Kidney (tissue), 14 donors: ENCODE data around the gene NUP62. TPM values are rescaled to one million over a fixed set of nuclear protein-coding genes. Genes with fewer than 3 reads are reported as not detected.
A peak's percentile ranks its signal among the peaks of the same experiment; 100 is the strongest.

Experiments used
- DNase-seq, 5 donors: peaks; one replicate each; pipeline ENCODE4 v3.0.0-alpha.2; 2013 to 2020
- FAIRE-seq: peaks from 2 replicates; lab custom pipeline; 2012; peaks lifted over from hg19 to GRCh38; lab: Jason Lieb, UNC
- H3K27ac ChIP-seq, 2 donors: one replicate each; pipeline ENCODE4 v1.7.0; 2013; ENCODE audit warnings: low read depth in 2 of 2, low read length in 2 of 2, inconsistent platforms in 1 of 2
- H3K27me3 ChIP-seq: one replicate; pipeline ENCODE4 v1.7.1; 2013; ENCODE audit warnings: low read length, inconsistent platforms; ENCODE audit not compliant: control insufficient read depth, insufficient read depth
- H3K36me3 ChIP-seq, 3 donors: one replicate each; pipeline versions ENCODE4 v1.7.0 to v1.7.1; 2013; ENCODE audit warnings: low read length in 3 of 3, control low read depth in 1 of 3, inconsistent platforms in 1 of 3; ENCODE audit not compliant: insufficient read depth in 3 of 3, control insufficient read depth in 2 of 3
- H3K4me1 ChIP-seq, 3 donors: one replicate each; pipeline versions ENCODE4 v1.7.0 to v1.7.1; 2013; ENCODE audit warnings: low read length in 3 of 3, inconsistent platforms in 1 of 3, low read depth in 1 of 3; ENCODE audit not compliant: control insufficient read depth in 2 of 3, insufficient read depth in 2 of 3
- H3K4me3 ChIP-seq, 3 donors: one replicate each; pipeline versions ENCODE4 v1.7.0 to v1.8.1; 2013; ENCODE audit warnings: low read length in 3 of 3, control low read depth in 1 of 3, inconsistent platforms in 1 of 3
- H3K9ac ChIP-seq, 3 donors: one replicate each; pipeline versions ENCODE4 v1.7.0 to v1.7.1; 2013; ENCODE audit warnings: low read length in 3 of 3, control low read depth in 1 of 3, inconsistent platforms in 1 of 3
- H3K9me3 ChIP-seq, 3 donors: one replicate each; pipeline versions ENCODE4 v1.7.0 to v1.7.1; 2013; ENCODE audit warnings: low read length in 3 of 3, control low read depth in 1 of 3, inconsistent platforms in 1 of 3; ENCODE audit not compliant: control insufficient read depth in 2 of 3, insufficient read depth in 1 of 3
- CTCF ChIP-seq: IDR thresholded peaks from 3 replicates; pipeline ENCODE4 v1.5.1; 2012; ENCODE audit warnings: mild to moderate bottlenecking, moderate library complexity, borderline replicate concordance; ENCODE audit not compliant: insufficient read depth; ENCODE audit errors: extremely low read depth
- intact Hi-C: fragments of 100-400 bp; cut with DNase I; formaldehyde crosslinking; loops from one replicate; pipeline ENCODE4 v1.11.1; 2022
- polyA plus RNA-seq: library from polyadenylated mRNA; stranded (reverse); fragments of 350-450 nt; fragmentation: Illumina TruSeq; extraction: RNeasy Lipid Tissue Mini Kit (QIAGEN cat#74804); gene quantifications from one replicate; pipeline ENCODE4 v1.2.3, GENCODE V29; 2014; ENCODE audit warnings: low read depth, low replicate concordance; ENCODE audit not compliant: insufficient read depth
- total RNA-seq: library from RNA; stranded (reverse); fragmentation: NEBNext Ultra II Directional; extraction: Animal tissue kit (Norgen Biotek cat#: 25700); gene quantifications from one replicate; pipeline ENCODE4 v1.2.1, GENCODE V29; 2021
- donor health status: control.
- donor health status: control.
- donor health status: control.
- donor health status: control.
- donor health status: control.
- donor health status: DM: yes; HTN: yes; CAD: no.
- donor health status: Normal renal cell carcinoma (clear cell type).

The NUP62 gene
- total and polyA plus RNA-seq, 2 donors from 2014 or later = 17.1 to 39.0 TPM

- H3K4me3 ChIP-seq = peak within 1 kb of the TSS; percentile 91 to 99 (median 97)
- peak; percentile 99 for FAIRE-seq
- H3K27ac ChIP-seq = peak within 1 kb of the TSS; percentile 99 to 100
- H3K4me1 ChIP-seq = peaks cover 0 to 18% (median 14%) of the 10 kb centered on the region in 3 donors
- H3K27me3 ChIP-seq = no peaks in the 10 kb centered on the region
- H3K9ac ChIP-seq = peak within 1 kb of the TSS; percentile 91 to 99 (median 98)
- no peak for TF ChIP-seq CTCF
- peak; percentile 100 for DNase-seq
- H3K9me3 ChIP-seq = no peaks in the 10 kb centered on the region
- intact Hi-C loops = no loop called here
- peaks cover 3 to 35% (median 18%) of the 10 kb centered on the region in 3 donors for H3K36me3 ChIP-seq
These were observed 52.1 kb downstream of the NUP62 start, which contains the start of the genes AKT1S1 and TBC1D17 for GRCh38 chr19:49877020-49877878. Gene AKT1S1, minus strand, starts transcription at chr19:49877355. Its CDS starts 4,060 bp downstream, at chr19:49873295. Gene TBC1D17, plus strand, starts transcription at chr19:49877702. Its CDS starts 22 bp downstream, at chr19:49877724.

GRCh38 chr19:49876422-49877019 lies 52.8 kb downstream of the NUP62 start:
- TF ChIP-seq CTCF = no peak
- Histone ChIP-seq H3K27me3 (no peaks in the 10 kb centered on the region), H3K4me3 (peak overlapping the region; percentile 91 to 99 (median 97)), H3K4me1 (peaks cover 0 to 18% (median 14%) of the 10 kb centered on the region in 3 donors), H3K9me3 (no peaks in the 10 kb centered on the region), H3K36me3 (peaks cover 3 to 28% (median 14%) of the 10 kb centered on the region in 3 donors), H3K9ac (peak overlapping the region; percentile 91 to 99 (median 98)), H3K27ac (peak overlapping the region; percentile 99 to 100)
- FAIRE-seq = peak; percentile 98
- DNase-seq = peak; percentile 99 to 100 (median 99)
- intact Hi-C loops = no loop called here

GRCh38 chr19:49875857-49876421 lies 53.4 kb downstream of the NUP62 start:
- H3K9me3 ChIP-seq = no peaks in the 10 kb centered on the region
- peak overlapping the region; percentile 99 to 100 for H3K27ac ChIP-seq
- FAIRE-seq (no peak), DNase-seq (peak; percentile 70 to 93 (median 88))
- no peak for TF ChIP-seq CTCF
- H3K36me3 ChIP-seq = peaks cover 3 to 25% (median 8%) of the 10 kb centered on the region in 3 donors
- H3K27me3 ChIP-seq = no peaks in the 10 kb centered on the region
- peak overlapping the region; percentile 91 to 99 (median 94) for H3K4me3 ChIP-seq
- peaks cover 0 to 18% (median 14%) of the 10 kb centered on the region in 3 donors for H3K4me1 ChIP-seq
- peak overlapping the region; percentile 91 to 98 (median 92) for H3K9ac ChIP-seq
- intact Hi-C loops = no loop called here
